Fibroblast of lung (primary cell): ENCODE results near the gene UGGT1.

ENCODE experiments used
- EZH2 ChIP-seq: IDR thresholded peaks from 2 replicates; pipeline ENCODE4 v1.5.1; 2012; ENCODE audit warnings: low read length, control low read depth, mild to moderate bottlenecking; ENCODE audit errors: missing control alignments
- TF ChIP-seq, protein P1 (sequence below), 2 donors: IDR thresholded peaks in 1 of 2; conservative IDR thresholded peaks in 1 of 2; 1 replicate in 1 of 2; 2 replicates in 1 of 2; pipeline ENCODE4 v1.5.1; 2011 to 2012; ENCODE audit warnings: low read length in 2 of 2, control low read depth in 1 of 2, inconsistent platforms in 1 of 2, low read depth in 1 of 2, mild to moderate bottlenecking in 1 of 2

DNA sequence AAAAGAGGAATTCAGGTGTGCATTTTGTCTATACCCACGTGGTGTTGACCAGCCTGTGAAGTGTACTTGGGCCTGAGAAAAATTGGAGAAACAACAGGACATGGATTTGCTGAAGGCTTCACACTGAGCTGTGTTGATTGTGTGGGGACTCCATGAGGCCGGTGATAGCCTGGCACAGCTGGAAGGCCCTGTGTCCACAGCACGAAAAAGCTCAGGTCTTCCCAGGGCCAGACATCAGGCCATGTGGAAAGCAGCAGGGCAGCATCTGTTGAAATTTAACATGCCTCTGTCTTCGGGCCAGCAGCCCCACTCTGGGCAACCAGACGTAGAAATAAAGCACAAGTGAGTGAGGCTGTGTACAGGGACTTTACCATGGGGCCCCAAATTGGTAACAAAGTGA, 143.6 kb downstream of the UGGT1 start:
- TF ChIP-seq, protein P1, sequence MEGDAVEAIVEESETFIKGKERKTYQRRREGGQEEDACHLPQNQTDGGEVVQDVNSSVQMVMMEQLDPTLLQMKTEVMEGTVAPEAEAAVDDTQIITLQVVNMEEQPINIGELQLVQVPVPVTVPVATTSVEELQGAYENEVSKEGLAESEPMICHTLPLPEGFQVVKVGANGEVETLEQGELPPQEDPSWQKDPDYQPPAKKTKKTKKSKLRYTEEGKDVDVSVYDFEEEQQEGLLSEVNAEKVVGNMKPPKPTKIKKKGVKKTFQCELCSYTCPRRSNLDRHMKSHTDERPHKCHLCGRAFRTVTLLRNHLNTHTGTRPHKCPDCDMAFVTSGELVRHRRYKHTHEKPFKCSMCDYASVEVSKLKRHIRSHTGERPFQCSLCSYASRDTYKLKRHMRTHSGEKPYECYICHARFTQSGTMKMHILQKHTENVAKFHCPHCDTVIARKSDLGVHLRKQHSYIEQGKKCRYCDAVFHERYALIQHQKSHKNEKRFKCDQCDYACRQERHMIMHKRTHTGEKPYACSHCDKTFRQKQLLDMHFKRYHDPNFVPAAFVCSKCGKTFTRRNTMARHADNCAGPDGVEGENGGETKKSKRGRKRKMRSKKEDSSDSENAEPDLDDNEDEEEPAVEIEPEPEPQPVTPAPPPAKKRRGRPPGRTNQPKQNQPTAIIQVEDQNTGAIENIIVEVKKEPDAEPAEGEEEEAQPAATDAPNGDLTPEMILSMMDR (conservative IDR thresholded peaks at IDR 0.05 in 1 of 2, IDR thresholded peaks at IDR 0.05 in 1 of 2; ENCODE audit: low read depth in 1 of 2, low read length in 2 of 2), result no peak
- no peak for TF ChIP-seq EZH2
